Measurements from ENCODE around the gene MDFIC. TPM values are rescaled to one million over a fixed set of nuclear protein-coding genes. Genes with fewer than 3 reads are reported as not detected.

MDFIC gene
- total and polyA plus RNA-seq, 2 experiments from 2014 or later, result 3.0 to 5.2 TPM

DNA sequence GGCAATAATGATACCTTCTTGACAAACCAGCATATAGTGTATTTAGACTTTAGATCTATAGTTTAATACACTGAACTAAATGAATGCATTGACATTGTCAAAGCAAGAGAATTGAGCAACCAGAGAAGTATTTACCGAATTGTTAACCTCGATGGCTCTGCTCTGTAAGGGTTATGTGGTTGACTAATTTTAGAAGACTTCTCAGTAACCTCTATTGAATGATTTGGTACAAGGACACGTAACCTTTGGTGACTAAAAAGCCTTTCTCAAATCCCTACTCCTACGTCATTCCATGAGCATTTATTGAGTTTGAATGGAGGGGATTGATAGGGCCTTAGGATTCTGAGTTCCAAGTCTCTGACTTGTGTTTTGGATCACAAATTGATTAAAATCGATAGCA is 67.6 kb downstream of the MDFIC start (continued):
- no peak for TF ChIP-seq ZNF114 (CRISPR knock-in tag; IDR thresholded peaks at IDR 0.05)
- no peak for TF ChIP-seq REST (IDR thresholded peaks at IDR 0.05; ENCODE audit: unreplicated experiment)
- TF ChIP-seq POLR2AphosphoS5 (IDR thresholded peaks at IDR 0.05; ENCODE audit: low read depth), result no peak
- TF ChIP-seq ZNF331 (CRISPR knock-in tag; IDR thresholded peaks at IDR 0.05; ENCODE audit: low read depth), result no peak
- TF ChIP-seq EZH2 (IDR thresholded peaks at IDR 0.05; ENCODE audit: low read depth, unreplicated experiment), result no peak
- no peak for TF ChIP-seq STAT1 (IDR thresholded peaks at IDR 0.05; ENCODE audit: unreplicated experiment)

GRCh38 chr7:114997487-114998404 is 75.9 kb downstream of the MDFIC start:
- no peaks in the 10 kb centered on the region for H3K79me2 ChIP-seq (replicated peaks; ENCODE audit: insufficient read depth)
- DNase-seq (ENCODE audit: low spot score) (no peak), ATAC-seq (no peak)
- no peaks in the 10 kb centered on the region for H4K20me1 ChIP-seq (replicated peaks; ENCODE audit: insufficient read depth)
- Mint-ChIP-seq H3K4me3 (no peak overlapping the region), H3K4me1 (peaks cover 4% of the 10 kb centered on the region), H3K27ac (no peak overlapping the region), H3K27me3 (ENCODE audit: insufficient read depth, low read depth, poor library complexity) (peaks cover 4% of the 10 kb centered on the region), H3K9me3 (peaks cover 21% of the 10 kb centered on the region), H3K36me3 (ENCODE audit: low read depth) (peaks cover 33% of the 10 kb centered on the region)
- no peak overlapping the region for H3K4me2 ChIP-seq
- H3K36me3 ChIP-seq (ENCODE audit: insufficient read depth), result no peaks in the 10 kb centered on the region
- no peak overlapping the region for H2AFZ ChIP-seq
- H3K4me3 ChIP-seq, result no peak overlapping the region
- H3K27ac ChIP-seq (ENCODE audit: low read depth), result no peak overlapping the region
- H3K9me2 ChIP-seq (ENCODE audit: insufficient read depth), result peaks cover 5% of the 10 kb centered on the region; the same call in 1 of the 2 replicates
- H3F3A ChIP-seq (replicated peaks; ENCODE audit: low read depth), result no peaks in the 10 kb centered on the region
- H3K4me1 ChIP-seq (ENCODE audit: insufficient read depth), result peaks cover 4% of the 10 kb centered on the region; the same call in 1 of the 2 replicates
- no peaks in the 10 kb centered on the region for H3K27me3 ChIP-seq (ENCODE audit: insufficient read depth)
- TF ChIP-seq STAT1 (IDR thresholded peaks at IDR 0.05; ENCODE audit: unreplicated experiment) (no peak), NANOG (IDR thresholded peaks at IDR 0.05; ENCODE audit: borderline replicate concordance) (no peak), REST (IDR thresholded peaks at IDR 0.05; ENCODE audit: unreplicated experiment) (no peak), CREB1 (CRISPR knock-in tag; IDR thresholded peaks at IDR 0.05; ENCODE audit: low read depth) (no peak), ZNF331 (CRISPR knock-in tag; IDR thresholded peaks at IDR 0.05; ENCODE audit: low read depth) (no peak), JUNB (IDR thresholded peaks at IDR 0.05; ENCODE audit: unreplicated experiment) (no peak)
- TF ChIP-seq, protein P1, sequence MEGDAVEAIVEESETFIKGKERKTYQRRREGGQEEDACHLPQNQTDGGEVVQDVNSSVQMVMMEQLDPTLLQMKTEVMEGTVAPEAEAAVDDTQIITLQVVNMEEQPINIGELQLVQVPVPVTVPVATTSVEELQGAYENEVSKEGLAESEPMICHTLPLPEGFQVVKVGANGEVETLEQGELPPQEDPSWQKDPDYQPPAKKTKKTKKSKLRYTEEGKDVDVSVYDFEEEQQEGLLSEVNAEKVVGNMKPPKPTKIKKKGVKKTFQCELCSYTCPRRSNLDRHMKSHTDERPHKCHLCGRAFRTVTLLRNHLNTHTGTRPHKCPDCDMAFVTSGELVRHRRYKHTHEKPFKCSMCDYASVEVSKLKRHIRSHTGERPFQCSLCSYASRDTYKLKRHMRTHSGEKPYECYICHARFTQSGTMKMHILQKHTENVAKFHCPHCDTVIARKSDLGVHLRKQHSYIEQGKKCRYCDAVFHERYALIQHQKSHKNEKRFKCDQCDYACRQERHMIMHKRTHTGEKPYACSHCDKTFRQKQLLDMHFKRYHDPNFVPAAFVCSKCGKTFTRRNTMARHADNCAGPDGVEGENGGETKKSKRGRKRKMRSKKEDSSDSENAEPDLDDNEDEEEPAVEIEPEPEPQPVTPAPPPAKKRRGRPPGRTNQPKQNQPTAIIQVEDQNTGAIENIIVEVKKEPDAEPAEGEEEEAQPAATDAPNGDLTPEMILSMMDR (conservative IDR thresholded peaks at IDR 0.05; ENCODE audit: low read depth in 2 of 2), result no peak
